ENCODE measurements around the gene PCDHB3. TPM values are rescaled to one million over a fixed set of nuclear protein-coding genes. Genes with fewer than 3 reads are reported as not detected.
"Not testable (repeated sequence)": the region's sequence is repeated elsewhere in the genome, so short reads cannot be mapped to it uniquely, and the experiment has no call there.

Gene PCDHB3
- total RNA-seq, 6 donors from 2014 or later, result 0.39 to 4.2 (median 1.7) TPM

GRCh38 chr5:141101059-141101458 lies 786 bp downstream of the PCDHB3 start:
- 43 to 46% methylated on average over 19 to 20 of the region's 20 CpGs for WGBS, 2 donors
- Histone ChIP-seq H3K27me3 (no peaks in the 10 kb centered on the region), H3K4me3 (peak overlapping the region in 2 of 4 donors; percentile 18 to 24), H3K36me3 (no peaks in the 10 kb centered on the region), H3K4me1 (no peaks in the 10 kb centered on the region), H3K27ac (no peak overlapping the region), H3K9me3 (peaks cover 3 to 42% (median 20%) of the 10 kb centered on the region in 4 donors)
- ATAC-seq (ENCODE audit: low FRiP score in 2 of 2) (no peak), DNase-seq (no peak)
- no peak for TF ChIP-seq CTCF (IDR thresholded peaks at IDR 0.05)
- TF ChIP-seq EP300 (IDR thresholded peaks at IDR 0.05), result no peak
- TF ChIP-seq POLR2A (IDR thresholded peaks at IDR 0.05), result no peak
- no peak for TF ChIP-seq POLR2AphosphoS5 (IDR thresholded peaks at IDR 0.05)

- ATAC-seq (ENCODE audit: low FRiP score in 2 of 2); H3K27ac ChIP-seq; H3K27me3 ChIP-seq; H3K4me1 ChIP-seq; H3K36me3 ChIP-seq; H3K4me3 ChIP-seq: not testable (repeated sequence)
- peak in 1 of 2 donors; percentile 58 for DNase-seq
- WGBS, 2 donors, result 49 to 51% methylated on average over 13 to 14 of the region's 39 CpGs
- H3K9me3 ChIP-seq, result peaks cover 3 to 36% (median 20%) of the 10 kb centered on the region in 4 donors
Observed at GRCh38 chr5:141102070-141102469, 1.8 kb downstream of the PCDHB3 start.

GRCh38 chr5:141102471-141102870 lies 2.2 kb downstream of the PCDHB3 start:
- not testable (repeated sequence) for H3K36me3 ChIP-seq; H3K4me1 ChIP-seq; H3K27me3 ChIP-seq; H3K27ac ChIP-seq; H3K4me3 ChIP-seq; ATAC-seq (ENCODE audit: low FRiP score in 2 of 2)
- peak in 1 of 2 donors; percentile 76 for DNase-seq
- H3K9me3 ChIP-seq, result peaks cover 3 to 36% (median 20%) of the 10 kb centered on the region in 4 donors
- no CpG with 5 or more reads among the region's 38 CpGs for WGBS, 2 donors

GRCh38 chr5:141105350-141105749 lies 5.1 kb downstream of the PCDHB3 start:
- 87% methylated on average over 2 of the region's 2 CpGs for WGBS, 2 donors
- Histone ChIP-seq H3K36me3 (no peaks in the 10 kb centered on the region), H3K4me3 (no peak overlapping the region), H3K4me1 (no peaks in the 10 kb centered on the region), H3K27ac (no peak overlapping the region), H3K9me3 (peaks cover 3 to 40% (median 19%) of the 10 kb centered on the region in 4 donors), H3K27me3 (no peaks in the 10 kb centered on the region)
- DNase-seq (no peak), ATAC-seq (ENCODE audit: low FRiP score in 2 of 2) (no peak)
- TF ChIP-seq CTCF (IDR thresholded peaks at IDR 0.05) (no peak), POLR2AphosphoS5 (IDR thresholded peaks at IDR 0.05) (no peak), EP300 (IDR thresholded peaks at IDR 0.05) (no peak), POLR2A (IDR thresholded peaks at IDR 0.05) (no peak)

- H3K27ac ChIP-seq, result no peak overlapping the region
- ATAC-seq (ENCODE audit: low FRiP score in 2 of 2) (no peak), DNase-seq (no peak)
- H3K4me1 ChIP-seq, result no peaks in the 10 kb centered on the region
- 29 to 54% methylated on average over 2 of the region's 2 CpGs for WGBS, 2 donors
- no peaks in the 10 kb centered on the region for H3K36me3 ChIP-seq
- H3K4me3 ChIP-seq, result no peak overlapping the region
- peaks cover 0 to 46% (median 17%) of the 10 kb centered on the region in 4 donors for H3K9me3 ChIP-seq
- TF ChIP-seq CTCF (IDR thresholded peaks at IDR 0.05) (no peak), POLR2AphosphoS5 (IDR thresholded peaks at IDR 0.05) (no peak), EP300 (IDR thresholded peaks at IDR 0.05) (no peak), POLR2A (IDR thresholded peaks at IDR 0.05) (no peak)
- no peaks in the 10 kb centered on the region for H3K27me3 ChIP-seq
Observed at GRCh38 chr5:141119250-141119649, 19.0 kb downstream of the PCDHB3 start.

- 18 to 23% methylated on average over 16 of the region's 16 CpGs for WGBS, 2 donors
Observed at GRCh38 chr5:141121563-141121962, 21.3 kb downstream of the PCDHB3 start, which contains the start of gene PCDHB4. TSS of gene PCDHB4 (plus strand) at chr5:141121818. CDS start at chr5:141121999, 181 bp downstream.

More at GRCh38 chr5:141121563-141121962, 21.3 kb downstream of the PCDHB3 start, which contains the start of gene PCDHB4:
- peak within 1 kb of the TSS in 2 of 4 donors; percentile 36 to 40 for H3K4me3 ChIP-seq
- TF ChIP-seq CTCF (IDR thresholded peaks at IDR 0.05) (peak in 1 of 6 experiments; percentile 19), POLR2AphosphoS5 (IDR thresholded peaks at IDR 0.05) (no peak), POLR2A (IDR thresholded peaks at IDR 0.05) (no peak)
- H3K9me3 ChIP-seq, result peaks cover 0 to 45% (median 18%) of the 10 kb centered on the region in 4 donors
- H3K36me3 ChIP-seq, result no peaks in the 10 kb centered on the region
- no peaks in the 10 kb centered on the region for H3K27me3 ChIP-seq
- DNase-seq (no peak), ATAC-seq (ENCODE audit: low FRiP score in 2 of 2) (no peak)
- no peaks in the 10 kb centered on the region for H3K4me1 ChIP-seq
- no peak within 1 kb of the TSS for H3K27ac ChIP-seq
